ENCODE results near the gene SUGCT.

Gene SUGCT

DNA sequence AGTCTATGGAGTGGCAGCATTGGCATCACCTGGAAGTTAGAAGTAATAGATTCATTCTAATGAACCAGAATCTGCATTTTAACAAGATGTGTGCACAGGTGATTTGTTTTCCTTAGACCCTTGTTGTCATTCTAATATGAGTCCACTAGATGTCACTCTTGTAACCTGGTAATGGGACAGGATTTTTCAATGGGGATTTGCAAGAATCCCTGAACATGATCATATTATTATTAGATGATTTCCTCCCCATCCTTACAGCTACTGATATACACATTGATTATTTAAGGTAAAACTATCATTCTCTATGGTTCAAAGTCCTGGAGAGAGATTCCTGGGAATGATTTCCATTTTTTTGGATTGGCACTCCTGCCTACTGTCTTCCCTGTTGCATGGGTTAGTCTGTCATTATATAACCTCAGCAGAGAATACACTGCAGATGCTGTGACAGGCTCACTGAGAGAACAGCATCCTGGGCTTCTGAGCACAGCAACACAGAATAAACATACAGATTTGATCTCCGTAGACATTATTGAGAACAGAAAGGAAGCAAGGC, 194.9 kb downstream of the SUGCT start:
- FAIRE-seq = peak; percentile 71
- TF ChIP-seq SPI1 (IDR thresholded peaks at IDR 0.05; ENCODE audit: low read depth, low read length) (no peak), POU2F2 (IDR thresholded peaks at IDR 0.05; ENCODE audit: low read depth, low read length) (no peak), TAF1 (IDR thresholded peaks at IDR 0.05; ENCODE audit: low read depth, low read length) (no peak), POLR2AphosphoS5 (IDR thresholded peaks at IDR 0.05; ENCODE audit: low read depth, low read length) (no peak), POLR2A (IDR thresholded peaks at IDR 0.05; ENCODE audit: low read depth, low read length) (no peak), PAX5 (IDR thresholded peaks at IDR 0.05; ENCODE audit: insufficient read depth, low read length, severe bottlenecking) (no peak)

DNA sequence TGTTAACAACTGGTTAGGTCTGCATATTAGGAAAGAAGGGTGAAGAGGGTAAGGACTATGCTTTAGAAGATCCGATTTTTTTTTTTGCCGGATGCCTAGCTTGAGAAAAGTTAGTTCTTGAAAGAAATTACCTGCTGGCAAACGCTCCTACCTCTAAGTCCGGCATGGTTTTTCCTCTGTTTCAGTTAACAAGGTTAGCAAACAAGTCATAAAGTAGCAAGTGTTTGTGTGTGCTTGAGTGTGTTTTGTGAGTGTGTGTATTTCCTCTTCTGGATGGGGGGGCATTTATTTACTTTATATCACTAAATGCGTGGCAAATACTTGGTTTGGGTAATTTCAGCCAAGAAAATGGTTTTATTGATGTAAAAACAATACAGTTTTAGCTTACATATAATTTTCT, 195.6 kb downstream of the SUGCT start:
- no peak for TF ChIP-seq POLR2AphosphoS5 (IDR thresholded peaks at IDR 0.05; ENCODE audit: low read depth, low read length)
- no peak for TF ChIP-seq TAF1 (IDR thresholded peaks at IDR 0.05; ENCODE audit: low read depth, low read length)
- TF ChIP-seq POLR2A (IDR thresholded peaks at IDR 0.05; ENCODE audit: low read depth, low read length) = no peak
- TF ChIP-seq POU2F2 (IDR thresholded peaks at IDR 0.05; ENCODE audit: low read depth, low read length) = no peak
- TF ChIP-seq PAX5 (IDR thresholded peaks at IDR 0.05; ENCODE audit: insufficient read depth, low read length, severe bottlenecking) = no peak
- TF ChIP-seq SPI1 (IDR thresholded peaks at IDR 0.05; ENCODE audit: low read depth, low read length) = no peak
- FAIRE-seq (no peak), DNase-seq (ENCODE audit: insufficient read length, low spot score) (no peak)

More for the DNA sequence above, 194.9 kb downstream of the SUGCT start:
- peak; percentile 13 for DNase-seq (ENCODE audit: insufficient read length, low spot score)

DNA sequence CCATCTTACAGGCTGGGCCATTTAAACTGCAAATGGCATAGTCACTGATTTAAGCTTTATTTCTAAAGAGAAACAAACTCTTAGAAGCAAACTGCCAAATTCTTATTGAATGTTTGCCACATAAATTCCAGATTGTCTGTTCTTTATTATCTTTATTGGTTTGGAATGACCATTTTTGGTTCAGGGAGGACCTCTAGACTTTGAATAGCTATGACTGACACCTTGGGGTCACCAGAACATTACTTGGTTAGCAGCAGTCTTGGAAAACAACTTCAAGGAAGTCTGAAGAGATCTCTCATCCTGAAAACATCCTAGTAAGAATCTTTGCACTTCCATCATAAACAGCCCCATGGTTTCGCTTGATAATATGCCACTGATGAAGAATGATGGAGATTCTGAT, 197.1 kb downstream of the SUGCT start:
- FAIRE-seq = no peak
- TF ChIP-seq POLR2A (IDR thresholded peaks at IDR 0.05; ENCODE audit: low read depth, low read length) (no peak), TAF1 (IDR thresholded peaks at IDR 0.05; ENCODE audit: low read depth, low read length) (no peak), POLR2AphosphoS5 (IDR thresholded peaks at IDR 0.05; ENCODE audit: low read depth, low read length) (no peak), POU2F2 (IDR thresholded peaks at IDR 0.05; ENCODE audit: low read depth, low read length) (no peak), SPI1 (IDR thresholded peaks at IDR 0.05; ENCODE audit: low read depth, low read length) (no peak), PAX5 (IDR thresholded peaks at IDR 0.05; ENCODE audit: insufficient read depth, low read length, severe bottlenecking) (no peak)
- no peak for DNase-seq (ENCODE audit: insufficient read length, low spot score)

DNA sequence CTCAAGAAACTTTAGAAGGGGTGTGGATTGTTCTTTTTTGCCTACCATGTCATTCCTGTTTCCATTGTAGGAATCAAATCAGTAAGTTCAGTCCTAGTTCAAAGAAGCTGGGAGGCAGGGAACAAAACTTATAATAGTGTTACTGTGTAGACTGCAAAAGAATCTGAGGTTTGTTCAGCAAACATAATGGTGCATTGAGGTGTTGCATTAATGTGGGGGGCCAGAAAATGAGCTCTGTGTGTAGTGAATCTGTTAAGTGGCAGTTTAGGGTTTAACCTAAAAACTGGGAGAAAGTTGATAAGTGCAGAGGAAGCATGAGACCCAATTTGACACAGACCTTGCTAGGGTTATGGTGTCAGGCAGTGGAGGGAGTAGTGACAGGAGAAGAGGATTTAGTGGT, 197.7 kb downstream of the SUGCT start:
- no peak for DNase-seq (ENCODE audit: insufficient read length, low spot score)
- no peak for FAIRE-seq
- TF ChIP-seq SPI1 (IDR thresholded peaks at IDR 0.05; ENCODE audit: low read depth, low read length) (no peak), POLR2AphosphoS5 (IDR thresholded peaks at IDR 0.05; ENCODE audit: low read depth, low read length) (no peak), TAF1 (IDR thresholded peaks at IDR 0.05; ENCODE audit: low read depth, low read length) (no peak), POU2F2 (IDR thresholded peaks at IDR 0.05; ENCODE audit: low read depth, low read length) (no peak), PAX5 (IDR thresholded peaks at IDR 0.05; ENCODE audit: insufficient read depth, low read length, severe bottlenecking) (no peak), POLR2A (IDR thresholded peaks at IDR 0.05; ENCODE audit: low read depth, low read length) (no peak)

DNA sequence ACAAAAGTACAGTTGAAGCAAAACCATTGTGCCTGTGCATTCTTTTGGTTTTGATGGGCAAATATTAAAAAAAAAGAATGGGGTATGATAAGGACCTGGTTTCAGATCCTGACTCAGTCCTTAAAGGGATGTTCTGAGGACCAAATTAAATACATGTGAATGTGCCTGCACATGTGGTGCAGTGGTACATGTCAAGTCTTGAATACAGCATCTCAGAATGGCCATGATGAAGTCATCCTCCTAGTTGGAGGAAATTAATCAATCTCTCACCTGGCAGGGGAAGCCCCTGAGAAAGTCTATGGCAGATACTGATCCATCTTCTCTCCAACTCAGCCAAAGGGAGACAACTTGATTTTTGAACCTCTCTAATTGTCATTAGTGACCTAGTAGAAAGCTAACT, 207.0 kb downstream of the SUGCT start:
- FAIRE-seq (no peak), DNase-seq (ENCODE audit: insufficient read length, low spot score) (no peak)
- TF ChIP-seq TAF1 (IDR thresholded peaks at IDR 0.05; ENCODE audit: low read depth, low read length) (no peak), SPI1 (IDR thresholded peaks at IDR 0.05; ENCODE audit: low read depth, low read length) (no peak), POU2F2 (IDR thresholded peaks at IDR 0.05; ENCODE audit: low read depth, low read length) (no peak), PAX5 (IDR thresholded peaks at IDR 0.05; ENCODE audit: insufficient read depth, low read length, severe bottlenecking) (no peak), POLR2AphosphoS5 (IDR thresholded peaks at IDR 0.05; ENCODE audit: low read depth, low read length) (no peak)

DNA sequence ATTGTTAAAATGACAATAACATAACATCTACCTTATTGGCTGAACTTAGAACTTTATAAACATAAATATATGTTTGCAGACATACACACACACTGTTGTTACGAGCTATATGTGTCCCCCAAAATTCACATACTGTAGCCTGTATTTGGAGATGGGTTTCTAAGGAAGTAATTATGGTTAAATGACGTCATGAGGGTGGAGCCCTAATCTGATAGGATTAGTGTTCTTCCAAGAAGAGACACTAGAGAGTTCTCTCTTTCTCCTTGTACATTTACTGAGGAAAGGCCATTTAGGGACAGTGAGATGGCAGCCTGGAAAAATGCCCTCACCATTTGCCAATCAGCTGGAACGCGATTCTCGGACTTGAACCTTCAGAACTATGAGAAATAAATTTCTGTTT, 211.7 kb downstream of the SUGCT start:
- TF ChIP-seq POU2F2 (IDR thresholded peaks at IDR 0.05; ENCODE audit: low read depth, low read length) (no peak), POLR2AphosphoS5 (IDR thresholded peaks at IDR 0.05; ENCODE audit: low read depth, low read length) (no peak), TAF1 (IDR thresholded peaks at IDR 0.05; ENCODE audit: low read depth, low read length) (no peak), PAX5 (IDR thresholded peaks at IDR 0.05; ENCODE audit: insufficient read depth, low read length, severe bottlenecking) (no peak), POLR2A (IDR thresholded peaks at IDR 0.05; ENCODE audit: low read depth, low read length) (no peak), SPI1 (IDR thresholded peaks at IDR 0.05; ENCODE audit: low read depth, low read length) (no peak)
- FAIRE-seq = no peak
- DNase-seq (ENCODE audit: insufficient read length, low spot score) = no peak

DNA sequence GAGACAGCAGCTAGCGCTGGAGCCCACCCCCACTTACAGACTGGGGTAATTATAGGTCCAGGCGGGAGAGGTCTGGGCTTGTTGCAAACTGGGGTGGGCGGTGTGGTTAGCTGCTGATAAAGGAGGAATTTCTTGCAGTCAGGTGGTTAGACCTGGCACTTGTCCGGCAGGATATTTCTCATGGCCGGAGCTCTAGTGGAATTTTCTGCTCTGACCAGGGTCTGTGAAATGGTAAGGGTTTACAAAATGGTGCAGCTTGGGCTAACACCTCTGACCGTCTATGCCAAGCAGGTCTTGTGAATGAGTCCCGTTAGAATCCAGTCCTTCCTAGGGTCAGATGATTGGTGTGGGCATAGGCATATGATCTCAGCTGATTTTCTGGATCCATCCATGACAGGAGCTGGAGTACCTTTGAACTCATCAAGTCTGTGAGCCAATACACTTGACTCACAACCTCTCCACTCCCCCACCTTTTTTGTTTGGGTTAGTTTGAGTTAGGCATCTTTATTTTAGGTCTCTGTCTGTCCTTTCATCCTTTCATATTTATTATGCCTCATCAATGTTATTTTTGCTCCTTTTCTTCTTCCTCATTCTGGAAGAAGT, 213.4 kb downstream of the SUGCT start:
- FAIRE-seq = no peak
- no peak for TF ChIP-seq POLR2A (IDR thresholded peaks at IDR 0.05; ENCODE audit: low read depth, low read length)
- TF ChIP-seq PAX5 (IDR thresholded peaks at IDR 0.05; ENCODE audit: insufficient read depth, low read length, severe bottlenecking) = no peak
- no peak for TF ChIP-seq POLR2AphosphoS5 (IDR thresholded peaks at IDR 0.05; ENCODE audit: low read depth, low read length)
- no peak for TF ChIP-seq SPI1 (IDR thresholded peaks at IDR 0.05; ENCODE audit: low read depth, low read length)
- TF ChIP-seq POU2F2 (IDR thresholded peaks at IDR 0.05; ENCODE audit: low read depth, low read length) = no peak
- TF ChIP-seq TAF1 (IDR thresholded peaks at IDR 0.05; ENCODE audit: low read depth, low read length) = no peak

DNA sequence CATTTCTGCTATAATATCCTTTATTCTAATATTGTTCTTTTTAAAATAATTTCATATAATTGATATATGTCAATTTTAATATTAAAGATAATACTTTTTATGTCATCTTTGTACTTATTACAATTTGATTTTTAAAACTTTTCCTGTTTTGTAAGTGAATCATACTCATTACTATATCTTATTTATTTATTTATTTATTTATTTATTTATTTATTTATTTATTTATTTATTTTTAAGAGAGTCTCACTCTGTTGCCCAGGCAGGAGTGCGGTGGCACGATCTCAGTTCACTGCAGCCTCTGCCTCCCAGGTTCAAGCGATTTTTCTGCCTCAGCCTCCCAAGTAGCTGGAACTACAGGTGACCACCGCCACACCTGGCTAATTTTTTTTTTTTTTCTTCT, 215.3 kb downstream of the SUGCT start:
- no peak for TF ChIP-seq POU2F2 (IDR thresholded peaks at IDR 0.05; ENCODE audit: low read depth, low read length)
- TF ChIP-seq POLR2A (IDR thresholded peaks at IDR 0.05; ENCODE audit: low read depth, low read length) = no peak
- TF ChIP-seq POLR2AphosphoS5 (IDR thresholded peaks at IDR 0.05; ENCODE audit: low read depth, low read length) = no peak
- TF ChIP-seq SPI1 (IDR thresholded peaks at IDR 0.05; ENCODE audit: low read depth, low read length) = no peak
- TF ChIP-seq TAF1 (IDR thresholded peaks at IDR 0.05; ENCODE audit: low read depth, low read length) = no peak
- TF ChIP-seq PAX5 (IDR thresholded peaks at IDR 0.05; ENCODE audit: insufficient read depth, low read length, severe bottlenecking) = no peak
- DNase-seq (ENCODE audit: insufficient read length, low spot score) (no peak), FAIRE-seq (no peak)

More for the DNA sequence above, 213.4 kb downstream of the SUGCT start:
- no peak for DNase-seq (ENCODE audit: insufficient read length, low spot score)

DNA sequence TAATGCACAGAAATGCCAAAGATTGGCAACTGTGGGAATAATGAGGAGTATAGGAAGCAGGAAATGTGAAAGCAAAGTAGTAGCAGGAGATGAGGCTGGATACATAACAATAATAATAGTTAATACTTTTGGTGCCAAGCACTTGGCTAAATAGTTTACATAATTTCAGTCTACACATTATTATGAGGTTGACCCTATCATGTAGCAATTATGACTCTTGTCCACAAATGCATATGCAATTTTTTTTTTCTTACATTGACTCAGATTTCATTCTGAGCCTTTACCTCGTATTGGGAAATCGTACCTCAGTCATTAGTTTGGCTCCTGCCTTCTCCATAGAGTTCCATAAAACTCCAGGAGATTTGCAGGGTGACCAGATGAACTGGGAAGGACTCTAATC, 219.9 kb downstream of the SUGCT start:
- no peak for TF ChIP-seq SPI1 (IDR thresholded peaks at IDR 0.05; ENCODE audit: low read depth, low read length)
- TF ChIP-seq POU2F2 (IDR thresholded peaks at IDR 0.05; ENCODE audit: low read depth, low read length) = no peak
- TF ChIP-seq PAX5 (IDR thresholded peaks at IDR 0.05; ENCODE audit: insufficient read depth, low read length, severe bottlenecking) = no peak
- no peak for TF ChIP-seq TAF1 (IDR thresholded peaks at IDR 0.05; ENCODE audit: low read depth, low read length)
- no peak for TF ChIP-seq POLR2AphosphoS5 (IDR thresholded peaks at IDR 0.05; ENCODE audit: low read depth, low read length)
- TF ChIP-seq POLR2A (IDR thresholded peaks at IDR 0.05; ENCODE audit: low read depth, low read length) = no peak
- FAIRE-seq (no peak), DNase-seq (ENCODE audit: insufficient read length, low spot score) (no peak)
